Motor neuron (in vitro differentiated cells): ENCODE results near the gene MTREX. TPM values are rescaled to one million over a fixed set of nuclear protein-coding genes. Genes with fewer than 3 reads are reported as not detected.

Experiments used
- ATAC-seq, 8 experiments: fragments of 200-7000 bp; cut with Tn5 transposase; replicated peaks in 6 of 8; 2 replicates each; pipeline ENCODE4 v1.8.0; 2021; ENCODE audit warnings: mild to moderate bottlenecking in 8 of 8, moderate library complexity in 8 of 8
- H3K27ac ChIP-seq, 2 donors: fragments of 250-450 bp; sonication (Bioruptor Pico); 2 replicates each; pipeline ENCODE4 v1.9.0; 2021; ENCODE audit warnings: antibody characterized with exemption in 2 of 2, mild to moderate bottlenecking in 2 of 2, moderate library complexity in 1 of 2
- H3K4me1 ChIP-seq, 2 donors: fragments of 250-450 bp; sonication (Bioruptor Pico); replicated peaks in 1 of 2; 2 replicates each; pipeline ENCODE4 v1.6.1; 2021; ENCODE audit warnings: antibody characterized with exemption in 2 of 2, mild to moderate bottlenecking in 2 of 2, moderate library complexity in 1 of 2
- H3K4me3 ChIP-seq, 5 donors: fragments of 250-450 bp; sonication (Bioruptor Pico); 2 replicates each; pipeline ENCODE4 v1.9.0; 2021; ENCODE audit warnings: antibody characterized with exemption in 5 of 5, mild to moderate bottlenecking in 5 of 5, moderate library complexity in 4 of 5
- WGBS, 10 experiments: fragments of 450-650 bp; shearing (Covaris generic); methylation state at CpG; one replicate each; pipeline ENCODE4 v1.0.0; 2022; 5-methylcytosine and 5-hydroxymethylcytosine counted together
- in situ Hi-C, 9 experiments: fragments of 400-800 bp; cut with MboI; loops; one replicate each; pipeline ENCODE4 v1.15.0; 2021; ENCODE audit warnings: low sequenced_read_pairs in 9 of 9, low pct_unique_long_range_greater_than_20kb in 2 of 9; ENCODE audit not compliant: unreplicated experiment in 9 of 9
- total RNA-seq, 8 experiments: library from RNA; unstranded; fragments of 300-600 nt; gene quantifications; 2 replicates each; pipeline versions ENCODE4 v1.2.3 to v1.2.4, GENCODE V29; 2022

MTREX gene
- total RNA-seq = 10 to 100 TPM; 58.6 to 83.2 (median 75.9) TPM

GRCh38 chr5:55307383-55308253 lies at the start of gene MTREX, which contains the start of gene DHX29:
Gene MTREX, plus strand, starts transcription at chr5:55307989. Its CDS starts 25 bp downstream, at chr5:55308014.
Gene DHX29, minus strand, starts transcription at chr5:55307694. Its CDS starts 121 bp downstream, at chr5:55307573.
- peak; percentile 91 to 98 (median 97) for ATAC-seq
- in situ Hi-C loops = no loop called here
- peak within 1 kb of the TSS; percentile 96 to 98 for H3K27ac ChIP-seq
- H3K4me1 ChIP-seq = peaks cover 15 to 28% of the 10 kb centered on the region in 2 donors
- 0 to 1% (median 0%) methylated on average over 1 to 26 of the region's 62 CpGs for WGBS, 10 experiments
- H3K4me3 ChIP-seq = peak within 1 kb of the TSS; percentile 68 to 90 (median 86)

- ATAC-seq = no peak
- WGBS, 10 experiments = 60 to 100% (median 93%) methylated on average over 1 to 3 of the region's 3 CpGs; no CpG with 5 or more reads in 2 of the 10 experiments
Measured at GRCh38 chr5:55258339-55258738, 49.5 kb upstream of the MTREX start.

GRCh38 chr5:55276771-55277170 lies 31.0 kb upstream of the MTREX start:
- ATAC-seq = peak in 2 of 8 experiments; percentile 87 to 95

More at GRCh38 chr5:55258339-55258738, 49.5 kb upstream of the MTREX start:
- Histone ChIP-seq H3K4me3 (no peak overlapping the region), H3K4me1 (no peaks in the 10 kb centered on the region), H3K27ac (no peak overlapping the region)
- in situ Hi-C loops = loop anchor here in 1 of 9 experiments (25.0 kb wide), 1 partner anchor 104 kb away; no protein-coding TSS in a partner anchor

DNA sequence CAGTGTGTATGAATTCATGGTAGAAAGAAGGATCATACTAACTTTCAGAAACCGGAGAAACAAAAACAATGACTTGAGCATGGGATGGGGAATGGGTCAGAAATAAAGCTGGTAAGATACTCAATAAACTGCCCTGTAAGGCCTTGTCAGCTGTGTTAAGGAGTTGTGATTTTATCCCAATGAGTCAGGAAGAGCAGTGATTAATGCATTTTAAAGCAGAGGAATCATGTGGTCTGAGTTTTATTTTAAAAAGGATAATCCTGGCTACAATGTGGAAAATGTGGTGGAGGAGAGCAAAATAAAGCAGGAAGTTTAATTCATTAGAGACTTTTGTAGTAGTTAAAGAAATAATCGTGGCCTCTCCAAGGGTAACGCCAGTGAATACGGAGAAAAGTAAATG lies 29.0 kb upstream of the MTREX start:
- Histone ChIP-seq H3K4me3 (no peak overlapping the region), H3K27ac (no peak overlapping the region), H3K4me1 (no peaks in the 10 kb centered on the region)
- WGBS, 10 experiments = 76 to 100% (median 92%) methylated on average over 3 to 4 of the region's 4 CpGs
- peak in 1 of 8 experiments; percentile 30 for ATAC-seq
- in situ Hi-C loops = no loop called here

More at GRCh38 chr5:55276771-55277170, 31.0 kb upstream of the MTREX start:
- Histone ChIP-seq H3K4me3 (no peak overlapping the region), H3K27ac (no peak overlapping the region), H3K4me1 (no peaks in the 10 kb centered on the region)
- 20 to 100% (median 91%) methylated on average over 1 of the region's 1 CpG; no CpG with 5 or more reads in 3 of the 10 experiments for WGBS, 10 experiments
- in situ Hi-C loops = no loop called here

DNA sequence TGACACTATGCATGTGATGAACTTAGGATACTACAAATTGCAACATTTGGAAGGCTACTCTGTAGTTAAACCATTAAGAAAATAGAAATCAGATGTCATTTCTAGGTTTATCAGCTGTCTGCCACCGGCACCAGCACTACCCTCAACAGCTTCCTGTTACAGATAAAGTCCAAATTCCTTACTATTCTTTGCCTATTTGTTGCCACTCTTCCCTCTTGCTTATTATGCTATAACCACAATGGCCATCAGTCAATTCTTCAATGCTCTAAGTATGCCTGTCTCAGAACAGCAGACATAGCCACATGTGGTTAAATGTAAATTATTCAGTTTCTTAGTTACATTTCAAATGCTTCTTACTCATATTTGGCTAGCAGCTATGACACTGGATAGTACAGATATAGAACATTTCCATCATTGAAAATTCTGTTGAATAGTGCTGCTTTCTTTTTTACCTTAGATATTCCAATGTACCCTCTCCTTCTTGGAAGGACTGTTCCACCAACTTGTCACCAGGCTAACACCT lies 21.3 kb upstream of the MTREX start:
- 0 to 100% (median 87%) methylated on average over 1 of the region's 1 CpG; no CpG with 5 or more reads in 2 of the 10 experiments for WGBS, 10 experiments
- Histone ChIP-seq H3K4me3 (no peak overlapping the region), H3K4me1 (no peaks in the 10 kb centered on the region), H3K27ac (no peak overlapping the region)
- peak in 3 of 8 experiments; percentile 54 to 84 (median 83) for ATAC-seq
- in situ Hi-C loops = no loop called here

DNA sequence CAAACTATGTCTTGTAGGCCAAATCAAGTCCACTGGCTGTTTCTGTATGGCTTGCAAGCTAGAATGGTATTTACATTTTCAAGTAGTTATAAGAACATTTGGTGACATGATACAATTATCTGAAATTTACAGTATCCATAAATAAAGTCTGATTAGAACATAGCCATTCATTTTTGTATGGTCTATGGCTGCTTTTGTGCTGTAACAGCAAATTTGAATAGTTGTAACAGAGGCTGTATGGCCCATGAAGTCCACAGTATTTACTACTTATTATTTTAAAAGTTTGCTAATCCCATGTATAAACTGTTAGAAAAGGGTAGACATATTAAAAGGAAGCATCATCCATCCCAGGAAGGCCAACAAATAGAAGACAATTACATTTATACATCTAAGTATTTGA lies 18.0 kb upstream of the MTREX start:
- no peak overlapping the region for H3K27ac ChIP-seq
- no peak overlapping the region for H3K4me3 ChIP-seq
- in situ Hi-C loops = no loop called here
- H3K4me1 ChIP-seq = no peaks in the 10 kb centered on the region
- no peak for ATAC-seq

- H3K4me3 ChIP-seq = no peak overlapping the region
- no peaks in the 10 kb centered on the region for H3K4me1 ChIP-seq
- in situ Hi-C loops = no loop called here
- H3K27ac ChIP-seq = no peak overlapping the region
- WGBS, 10 experiments = 86 to 100% (median 100%) methylated on average over 1 to 2 of the region's 2 CpGs
- ATAC-seq = no peak
Measured at GRCh38 chr5:55290991-55291390, 16.8 kb upstream of the MTREX start.

DNA sequence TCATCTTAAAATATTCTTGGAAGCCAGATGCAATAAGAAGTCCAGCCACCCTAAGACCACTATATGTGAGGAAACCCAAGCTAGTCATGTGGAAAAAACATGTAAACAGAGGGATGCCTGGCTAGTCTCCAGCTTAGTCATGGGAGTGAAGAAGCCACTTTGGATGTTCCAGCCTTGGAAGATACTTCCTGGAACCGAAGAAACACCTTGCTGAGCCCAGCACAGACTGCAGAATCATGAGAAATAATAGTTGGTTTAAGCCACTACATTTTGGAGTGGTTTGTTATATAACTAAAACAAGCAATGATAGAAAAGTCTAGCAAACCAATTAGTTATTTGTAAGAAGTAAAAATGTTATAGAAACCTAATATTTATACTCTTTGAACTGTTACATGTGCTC lies 12.9 kb upstream of the MTREX start:
- in situ Hi-C loops = no loop called here
- WGBS, 10 experiments = 88 to 100% (median 100%) methylated on average over 1 of the region's 1 CpG; no CpG with 5 or more reads in 5 of the 10 experiments
- ATAC-seq = no peak
- Histone ChIP-seq H3K4me1 (no peaks in the 10 kb centered on the region), H3K4me3 (no peak overlapping the region), H3K27ac (no peak overlapping the region)

GRCh38 chr5:55300890-55301289 lies 6.9 kb upstream of the MTREX start:
- no peak for ATAC-seq
- in situ Hi-C loops = no loop called here
- H3K27ac ChIP-seq = no peak overlapping the region
- peaks cover 8 to 11% of the 10 kb centered on the region in 2 donors for H3K4me1 ChIP-seq
- 87 to 100% (median 100%) methylated on average over 1 to 2 of the region's 2 CpGs; no CpG with 5 or more reads in 4 of the 10 experiments for WGBS, 10 experiments
- H3K4me3 ChIP-seq = no peak overlapping the region

- 44 to 100% (median 70%) methylated on average over 2 to 4 of the region's 4 CpGs; no CpG with 5 or more reads in 1 of the 10 experiments for WGBS, 10 experiments
- in situ Hi-C loops = no loop called here
- no peak overlapping the region for H3K27ac ChIP-seq
Measured at GRCh38 chr5:55303238-55303690, 4.5 kb upstream of the MTREX start.

DNA sequence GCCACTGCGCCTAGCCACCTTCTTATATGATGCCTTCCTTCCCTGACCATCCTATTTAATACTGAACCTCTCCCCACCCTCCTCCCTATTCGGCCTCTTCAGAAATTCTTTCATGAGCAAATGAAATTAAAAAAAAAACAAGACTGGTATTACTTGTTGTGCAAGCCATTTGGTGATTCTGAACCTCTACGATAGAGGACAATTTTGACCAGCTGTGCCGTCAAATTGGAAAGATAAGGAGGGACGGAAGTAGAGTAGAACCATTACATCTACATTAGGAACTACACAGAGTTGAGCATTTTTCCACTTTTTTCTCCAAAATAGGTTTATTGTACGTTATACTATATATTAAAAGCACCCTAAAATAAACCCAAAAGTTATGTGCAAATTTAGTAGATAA lies 3.2 kb upstream of the MTREX start:
- in situ Hi-C loops = no loop called here
- Histone ChIP-seq H3K4me1 (peaks cover 13 to 23% of the 10 kb centered on the region in 2 donors), H3K27ac (no peak overlapping the region), H3K4me3 (no peak overlapping the region)
- no peak for ATAC-seq
- 67 to 100% (median 96%) methylated on average over 2 to 5 of the region's 6 CpGs for WGBS, 10 experiments

More at GRCh38 chr5:55303238-55303690, 4.5 kb upstream of the MTREX start:
- H3K4me1 ChIP-seq = peaks cover 13 to 16% of the 10 kb centered on the region in 2 donors
- ATAC-seq = no peak
- no peak overlapping the region for H3K4me3 ChIP-seq

DNA sequence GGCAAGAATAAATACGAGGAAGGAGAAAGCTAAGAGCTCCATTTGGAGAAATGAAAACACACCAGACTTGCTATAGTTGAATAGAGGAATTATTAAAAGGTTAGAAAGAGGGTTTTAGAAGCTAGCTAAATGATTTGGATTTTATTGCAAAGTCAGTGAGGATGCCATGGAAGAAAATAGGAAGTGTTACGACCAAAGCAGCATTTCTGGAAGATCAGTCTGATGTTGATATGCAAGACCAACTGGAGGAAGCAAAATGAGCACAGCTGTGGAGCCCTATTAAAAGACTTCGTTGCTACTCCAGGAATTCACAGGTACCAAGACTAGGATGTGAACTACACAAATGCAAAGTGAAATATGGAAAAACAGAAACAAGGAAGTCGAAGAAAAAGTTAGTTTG lies 2.4 kb upstream of the MTREX start:
- in situ Hi-C loops = no loop called here
- H3K4me1 ChIP-seq = peaks cover 13 to 28% of the 10 kb centered on the region in 2 donors
- no peak overlapping the region for H3K27ac ChIP-seq
- peak overlapping the region in 1 of 5 donors; percentile 90 for H3K4me3 ChIP-seq
- no peak for ATAC-seq
- 58 to 100% (median 83%) methylated on average over 3 to 4 of the region's 4 CpGs for WGBS, 10 experiments
